NCI-H2107 treated with DMSO at 0.1 percent for 48 hours (cell line): ENCODE measurements around the gene ADAM19.

Experiments used
- DNase-seq: peaks from one replicate; lab custom pipeline; 2025; ENCODE audit not compliant: unreplicated experiment; lab: John Stamatoyannopoulos, UW

Gene ADAM19

DNA sequence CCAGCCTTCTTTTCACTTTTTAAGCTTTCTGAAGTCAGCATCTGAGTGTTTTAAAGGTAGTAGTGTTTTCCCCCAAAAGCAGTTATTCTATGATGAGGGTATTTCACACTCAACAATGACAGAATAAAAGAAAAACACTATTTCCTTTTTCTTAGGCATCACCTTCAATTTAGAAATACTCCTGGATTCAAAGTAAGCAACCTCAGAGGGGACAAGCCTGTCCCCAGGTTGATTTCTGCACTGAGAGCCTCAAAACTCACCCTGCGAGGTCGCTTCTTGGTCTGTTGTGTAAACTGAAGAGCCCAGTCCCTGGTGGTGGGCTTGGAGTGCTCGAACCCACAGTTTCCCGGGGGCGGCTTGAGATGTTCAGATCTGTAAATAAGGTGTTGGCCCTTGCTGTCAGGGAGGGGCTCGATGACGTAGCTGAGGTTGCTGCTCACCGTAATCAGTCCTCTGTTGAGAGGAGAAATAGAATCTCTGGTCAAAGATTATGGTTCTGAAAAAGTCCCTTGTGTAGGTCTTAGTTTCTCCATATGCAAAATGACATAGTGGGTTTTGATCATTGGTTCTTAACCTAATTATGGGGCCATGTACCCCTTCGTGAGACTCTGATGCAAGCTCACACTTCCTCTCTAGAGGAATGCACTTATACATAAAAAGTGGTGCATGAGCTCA, 55.9 kb downstream of the ADAM19 start:
- no peak for DNase-seq

DNA sequence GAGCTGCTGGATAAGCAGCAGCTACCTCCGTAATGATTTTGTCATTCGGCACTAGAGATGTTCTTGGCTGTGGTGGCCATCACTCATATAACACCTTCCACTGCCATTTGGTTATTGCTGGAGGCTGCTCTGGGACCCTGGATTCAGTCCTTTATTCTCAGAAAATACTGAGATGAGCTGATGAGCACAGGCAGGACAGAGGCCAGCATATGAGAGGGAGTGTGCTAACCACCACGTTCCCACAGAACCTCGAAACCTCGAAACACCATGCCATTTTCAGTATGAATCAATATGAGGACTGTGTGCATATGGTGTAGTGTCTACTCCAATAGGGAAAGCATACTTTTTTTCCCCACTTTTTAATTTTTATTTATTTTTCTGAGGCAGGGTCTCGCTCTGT, 56.6 kb downstream of the ADAM19 start:
- DNase-seq = no peak

DNA sequence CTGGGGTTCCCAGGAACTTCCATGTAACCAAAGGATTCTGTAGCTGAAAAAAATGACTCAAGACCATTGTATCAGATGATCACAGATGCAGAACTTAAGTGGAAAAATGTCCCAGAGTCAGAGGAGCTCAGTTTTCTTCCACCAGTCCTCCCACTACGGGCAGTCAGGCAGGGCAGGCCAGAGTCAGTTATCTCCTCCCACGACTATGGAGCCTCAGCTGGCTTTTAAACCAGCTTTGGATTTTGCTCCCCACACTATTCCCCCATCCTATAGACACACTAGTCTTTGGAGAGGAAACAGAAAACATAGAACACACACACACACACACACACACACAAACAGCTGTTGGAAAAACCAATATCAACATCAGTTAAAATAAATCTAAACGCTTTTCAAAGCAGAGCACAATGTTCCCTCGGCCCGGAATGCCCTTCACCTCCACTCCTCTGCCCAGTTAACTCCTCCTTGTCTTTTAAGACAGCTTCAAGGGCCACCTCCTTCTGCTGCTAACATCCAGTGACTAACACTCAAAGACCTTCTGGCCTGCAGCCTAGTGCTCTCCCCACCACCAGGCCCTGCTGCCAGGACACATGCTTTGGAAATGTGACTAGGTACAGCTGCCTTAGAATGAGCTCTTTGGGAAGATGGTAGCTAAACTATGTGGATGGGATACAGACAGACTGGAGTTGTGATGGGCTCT, 58.8 kb downstream of the ADAM19 start:
- DNase-seq = no peak

DNA sequence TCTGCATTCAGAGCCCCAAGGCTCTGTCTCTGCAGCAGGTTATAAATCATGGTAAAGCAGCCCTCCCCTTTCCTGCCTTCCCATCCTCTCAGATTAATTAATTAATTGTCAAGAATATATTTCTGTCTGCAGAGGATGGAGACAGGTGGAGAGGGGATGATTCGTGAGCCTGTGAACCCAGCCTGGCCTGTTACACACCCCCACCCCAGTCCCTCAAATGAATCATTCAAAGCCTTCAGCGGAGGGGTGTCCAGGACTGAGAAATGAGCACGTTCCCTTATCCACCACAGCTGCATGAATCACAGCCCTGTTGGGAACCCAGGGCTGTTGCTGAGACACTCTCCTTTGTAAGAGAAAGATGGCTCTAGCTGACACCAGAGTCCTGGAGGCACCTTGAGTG, 59.6 kb downstream of the ADAM19 start:
- DNase-seq = no peak

DNA sequence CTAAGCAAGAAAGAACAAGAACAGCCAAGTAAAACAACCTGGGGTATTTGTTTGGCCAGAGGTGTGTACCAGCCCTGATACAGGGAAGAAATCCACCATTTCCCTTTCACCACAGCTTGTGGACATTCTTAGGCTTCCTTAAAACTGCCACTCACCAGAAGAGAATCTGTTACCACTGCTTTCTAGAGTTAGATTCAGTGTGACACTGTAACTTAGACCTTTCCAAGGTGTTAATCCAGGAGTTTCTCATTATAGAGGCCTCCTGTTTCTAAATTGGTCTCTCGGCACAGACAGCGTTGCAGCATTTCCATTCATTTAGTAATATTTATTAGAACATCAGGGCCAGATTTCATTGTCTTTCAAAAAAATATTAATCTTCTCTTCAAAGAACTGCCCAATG, 60.6 kb downstream of the ADAM19 start:
- DNase-seq = no peak

DNA sequence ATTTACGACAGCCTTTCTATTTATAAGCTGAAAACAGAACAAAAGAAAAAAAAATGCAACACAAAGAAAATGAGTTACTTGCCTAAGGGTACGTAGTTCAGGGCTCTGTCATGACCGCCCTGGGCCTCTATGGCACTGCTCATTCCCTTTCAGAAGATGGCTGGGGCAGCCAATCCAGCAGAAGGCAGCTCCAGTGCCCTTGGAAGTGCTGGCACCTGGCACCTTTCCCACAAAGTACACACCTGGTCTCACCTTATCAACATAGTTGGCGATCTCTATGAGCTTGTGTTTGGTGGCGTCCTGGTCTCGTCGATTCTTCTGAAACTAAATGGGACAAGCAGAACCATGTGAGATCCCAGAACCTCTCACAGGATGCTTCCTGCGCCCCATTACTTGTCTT, 62.4 kb downstream of the ADAM19 start:
- no peak for DNase-seq

DNA sequence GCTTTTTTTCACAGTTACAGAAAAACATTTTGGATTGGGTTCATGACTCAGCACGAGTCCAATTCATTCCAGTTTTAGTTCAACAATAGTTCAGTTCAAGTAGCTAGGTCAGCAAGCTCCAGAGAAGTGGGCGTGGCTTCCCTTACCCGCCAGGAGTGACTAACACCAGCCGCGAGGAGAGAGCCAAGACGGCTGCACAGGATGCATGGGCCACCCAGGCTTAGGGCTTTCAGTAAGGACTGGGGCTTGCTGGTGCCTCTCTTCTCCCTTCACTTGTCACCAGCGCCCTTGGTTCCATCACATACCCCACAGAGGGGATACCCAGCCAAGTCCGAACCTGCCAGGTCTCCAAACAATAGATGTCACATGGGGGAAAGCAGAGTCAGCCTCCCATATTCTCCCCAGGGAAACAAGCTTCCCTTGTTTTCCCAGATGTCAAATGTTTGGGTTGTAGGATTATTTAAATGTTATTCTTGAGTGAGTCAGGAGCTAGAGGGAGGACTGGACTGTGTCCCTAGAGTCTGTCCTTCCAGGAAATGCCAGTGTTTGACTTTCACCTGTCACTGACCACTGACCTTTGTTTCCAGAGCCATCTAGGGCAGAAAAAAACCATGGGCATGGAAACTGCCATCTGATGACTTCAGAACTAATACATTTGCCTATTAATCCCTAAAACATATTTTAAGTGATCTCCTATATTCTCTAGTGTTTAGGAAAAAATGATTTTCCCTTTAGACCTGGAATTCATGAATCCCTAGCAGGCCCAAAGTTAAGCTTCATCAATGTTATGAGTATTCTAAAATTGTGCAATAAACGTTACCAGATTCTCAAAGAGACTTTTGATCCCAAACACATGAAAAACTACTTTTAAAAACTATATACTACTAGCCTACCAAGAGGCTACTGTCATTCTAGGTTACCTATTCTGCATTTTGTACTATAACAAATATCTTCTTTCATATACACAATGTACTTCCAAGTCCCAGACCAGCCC, 63.6 kb downstream of the ADAM19 start:
- no peak for DNase-seq

DNA sequence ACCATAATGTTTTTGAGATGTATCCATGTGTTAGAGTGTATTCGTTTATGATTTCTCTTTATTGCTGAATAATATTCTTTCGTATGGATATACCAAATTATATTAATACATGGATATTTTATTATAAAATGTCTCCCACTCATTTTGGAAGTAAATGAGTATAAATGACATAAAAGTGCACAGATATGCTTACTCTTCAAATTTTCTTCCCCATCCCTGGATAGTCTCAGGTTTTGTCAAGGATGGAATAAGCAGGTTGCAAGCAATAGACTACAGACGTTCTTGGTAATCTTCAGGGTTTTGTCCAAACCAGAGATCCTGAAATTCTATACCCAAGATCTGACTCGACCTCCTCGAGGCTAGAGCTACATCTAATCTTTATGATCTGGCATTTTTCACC, 64.9 kb downstream of the ADAM19 start:
- no peak for DNase-seq

DNA sequence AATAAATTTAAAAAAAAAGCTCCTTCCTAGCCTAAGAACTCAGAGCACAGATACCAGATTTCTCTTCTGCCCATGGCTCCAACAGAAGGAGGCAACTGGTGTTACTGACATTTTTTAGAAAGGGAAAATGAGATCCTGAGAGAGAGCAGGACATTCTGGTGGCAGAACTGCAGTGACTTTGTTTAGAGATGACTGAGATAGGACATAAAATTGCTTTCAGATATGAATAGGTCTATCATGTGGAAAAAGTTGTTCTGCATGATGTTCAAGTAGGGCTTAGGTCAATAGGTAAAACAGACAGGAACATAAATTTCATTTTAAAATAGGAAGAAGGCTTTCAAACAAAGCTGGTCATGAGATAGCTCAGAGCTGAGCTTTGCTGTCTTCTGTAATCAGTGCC, 66.0 kb downstream of the ADAM19 start:
- no peak for DNase-seq

DNA sequence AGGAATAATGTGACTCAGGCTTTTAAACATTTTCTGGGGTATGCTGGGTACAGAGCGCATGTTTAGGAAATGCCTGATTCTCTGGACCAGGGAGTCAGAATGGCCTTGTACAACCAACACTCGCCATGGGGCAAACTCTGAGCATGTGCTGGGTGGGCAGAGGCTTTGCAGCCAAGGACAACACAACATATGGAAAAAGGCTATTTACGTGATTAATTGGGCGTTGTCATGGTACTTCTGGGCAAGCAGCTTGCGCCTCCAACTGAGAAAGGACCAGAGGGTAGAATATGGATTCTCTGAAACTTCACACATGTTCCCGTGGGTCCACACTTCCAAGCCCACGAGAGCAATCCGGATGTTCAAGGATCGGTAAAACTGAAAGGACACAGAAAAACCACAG, 66.5 kb downstream of the ADAM19 start:
- no peak for DNase-seq

DNA sequence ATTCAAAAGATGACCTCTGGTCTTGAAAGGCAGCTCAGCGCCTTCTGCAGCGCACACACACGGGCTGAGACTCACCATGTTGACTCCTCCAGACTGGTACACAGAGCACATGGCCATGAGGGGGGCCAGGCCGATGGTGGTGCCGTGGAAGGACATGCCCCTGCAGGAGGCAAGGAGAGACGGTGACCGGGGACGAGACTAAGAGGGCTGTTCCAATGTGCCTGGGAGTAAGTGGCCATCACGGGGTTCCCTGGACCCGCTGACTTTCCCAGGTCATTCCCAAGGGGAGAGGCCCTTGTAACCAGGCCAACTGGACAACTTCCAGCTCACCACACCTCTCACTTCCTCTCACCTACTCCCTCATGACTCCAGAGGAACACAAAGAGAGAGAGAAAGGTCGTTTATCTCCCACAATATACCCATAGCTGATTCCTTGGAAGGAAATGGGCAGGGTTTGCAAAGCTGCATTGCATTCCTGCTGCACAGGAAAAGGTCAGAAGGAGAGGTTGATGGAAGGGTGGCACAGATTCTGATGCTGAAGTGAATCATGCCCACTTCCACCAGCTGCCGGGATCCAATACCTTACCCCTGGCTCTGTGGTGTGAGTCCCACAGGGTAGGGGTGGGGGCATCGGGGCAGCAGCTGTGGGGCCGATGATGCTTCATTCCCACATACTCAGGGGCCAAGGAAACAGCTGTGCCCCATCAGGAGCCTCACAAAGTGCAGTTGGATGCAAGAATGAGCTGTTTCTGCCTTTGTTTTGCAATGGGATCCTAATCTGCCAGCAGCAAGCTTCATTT, 68.4 kb downstream of the ADAM19 start:
- DNase-seq = no peak

DNA sequence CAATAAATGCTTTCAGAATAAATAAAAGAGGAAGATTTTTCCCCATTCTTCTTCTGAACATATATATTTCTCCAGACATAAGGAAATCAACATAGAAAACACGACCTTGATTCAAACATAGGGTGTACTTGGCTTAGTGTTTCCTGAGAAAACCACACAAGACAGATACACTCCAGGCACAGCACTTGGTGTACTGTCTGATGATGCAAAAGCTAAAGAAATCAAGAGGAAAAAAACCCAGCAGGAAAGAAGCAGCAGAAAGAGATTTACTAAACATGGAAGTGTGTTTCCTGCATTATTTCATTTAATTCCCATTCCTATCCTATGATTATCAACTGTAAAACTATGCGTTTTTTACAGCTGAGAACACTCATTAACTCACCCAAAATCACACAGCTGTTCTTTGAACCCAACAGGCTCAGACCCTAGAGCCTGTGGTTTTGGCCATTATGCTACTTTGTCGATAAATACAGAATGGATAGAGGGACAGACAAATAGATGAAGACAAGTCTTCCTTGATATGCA, 69.4 kb downstream of the ADAM19 start:
- DNase-seq = no peak

DNA sequence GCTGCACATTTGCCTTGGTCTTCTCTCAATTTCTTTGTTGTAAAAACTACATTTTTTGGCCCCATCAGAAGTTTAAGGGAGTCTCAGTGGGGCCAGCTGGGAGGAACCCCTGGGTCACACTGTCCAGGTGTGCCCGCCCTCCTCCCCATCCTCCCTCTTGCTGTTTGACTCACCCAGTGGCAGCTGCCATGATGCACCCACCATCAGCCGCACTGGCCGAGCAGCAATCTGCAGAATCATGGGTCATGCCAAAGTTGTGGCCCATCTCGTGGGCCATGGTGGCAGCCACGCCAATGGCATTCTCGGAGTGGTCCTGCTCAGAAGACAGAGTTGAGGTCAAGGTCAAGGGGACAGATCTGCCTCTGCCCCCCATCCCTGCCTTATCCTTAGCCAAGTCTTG, 70.1 kb downstream of the ADAM19 start:
- DNase-seq = no peak

DNA sequence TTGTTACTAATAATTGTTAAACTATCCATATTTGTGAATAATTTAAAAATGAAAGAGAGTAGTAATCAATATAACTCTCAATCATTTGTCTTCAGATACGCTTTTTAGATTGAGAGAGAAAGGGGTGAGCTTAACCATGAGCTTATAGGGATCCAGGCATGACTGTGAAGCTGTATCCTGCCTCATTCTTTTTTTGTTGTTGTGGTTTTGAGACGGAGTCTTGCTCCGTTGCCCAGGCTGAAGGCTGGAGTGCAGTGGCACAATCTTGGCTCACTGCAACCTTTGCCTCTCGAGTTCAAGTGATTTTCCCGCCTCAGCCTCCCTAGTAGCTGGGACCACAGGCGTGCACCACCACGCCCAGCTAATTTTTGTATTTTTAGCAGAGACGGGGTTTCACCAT, 71.5 kb downstream of the ADAM19 start:
- no peak for DNase-seq

DNA sequence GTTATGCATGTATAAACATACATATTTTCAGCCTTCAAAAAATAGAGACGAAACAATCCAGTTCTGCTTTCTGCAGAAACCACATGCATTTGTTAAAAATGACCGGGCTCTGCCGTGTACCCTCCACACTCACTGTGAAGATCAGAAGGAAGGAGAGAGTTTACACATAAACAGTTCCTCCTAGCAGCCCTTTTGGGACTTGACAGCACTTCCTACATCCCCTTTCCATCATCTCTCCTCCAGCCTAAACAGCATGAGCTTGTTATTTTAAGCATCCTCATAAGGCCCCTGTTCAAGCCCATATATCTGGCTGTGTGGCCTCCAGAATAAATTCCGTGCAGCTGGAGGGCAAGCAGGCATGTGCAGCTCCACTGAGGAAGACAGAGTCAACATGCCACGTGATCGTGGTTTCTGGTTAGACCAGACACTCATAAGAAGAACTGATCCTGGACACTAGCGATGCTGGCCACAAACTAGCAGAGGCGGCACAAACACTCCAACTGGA, 73.4 kb downstream of the ADAM19 start:
- no peak for DNase-seq

DNA sequence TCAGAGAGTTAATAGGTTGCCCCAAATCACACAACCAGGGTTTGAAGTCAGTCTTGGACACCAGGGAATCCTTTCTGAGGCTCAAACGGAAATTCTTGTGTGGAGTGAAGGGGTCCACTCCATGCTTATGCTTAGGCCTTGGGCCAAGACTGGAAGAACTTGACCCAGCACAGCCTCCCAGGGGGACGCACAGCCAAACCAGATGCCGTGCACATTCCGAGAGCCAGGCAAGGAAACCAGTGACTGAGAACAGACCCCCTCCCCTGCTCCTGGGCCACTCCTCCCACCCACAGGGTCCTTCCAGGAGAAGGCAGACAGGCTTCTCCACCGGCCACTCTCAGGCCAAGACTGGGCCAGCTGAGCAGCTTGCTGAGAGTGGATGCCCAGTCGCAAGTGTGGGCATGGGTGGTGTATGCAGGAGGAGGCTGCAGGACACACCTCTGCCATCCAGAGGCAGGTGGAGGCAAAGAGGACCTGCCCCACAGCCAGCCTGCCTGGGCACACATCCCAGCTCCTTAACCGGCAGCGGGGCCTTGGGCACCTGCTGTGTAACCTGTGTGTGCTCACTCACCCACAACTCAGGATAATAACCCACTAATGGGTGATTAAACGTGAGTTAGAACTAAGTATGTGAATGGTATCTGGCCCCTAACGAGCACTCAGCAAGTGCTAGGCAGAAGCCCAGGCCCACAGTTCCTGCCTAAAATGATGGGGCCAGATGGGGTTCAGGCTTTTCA, 77.5 kb downstream of the ADAM19 start:
- no peak for DNase-seq

DNA sequence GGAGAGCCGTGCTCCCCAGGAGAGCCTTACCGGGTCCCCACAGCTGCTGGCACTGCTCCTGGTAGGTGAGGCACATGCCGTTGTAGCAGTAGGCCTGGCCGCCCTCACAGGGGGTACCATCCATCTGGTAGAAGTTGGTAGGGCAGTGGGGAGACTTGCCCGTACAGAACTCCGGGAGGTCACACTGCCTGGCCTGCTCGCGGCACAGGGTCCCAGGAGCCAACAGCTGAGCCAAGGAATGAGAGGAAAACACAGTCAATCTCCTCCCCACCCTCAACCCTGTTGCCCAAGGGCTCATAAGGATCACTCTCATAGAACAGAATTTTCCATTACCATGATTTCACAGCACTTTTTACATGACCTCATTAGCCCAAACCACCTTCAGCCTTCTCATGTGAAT, 78.7 kb downstream of the ADAM19 start:
- no peak for DNase-seq

DNA sequence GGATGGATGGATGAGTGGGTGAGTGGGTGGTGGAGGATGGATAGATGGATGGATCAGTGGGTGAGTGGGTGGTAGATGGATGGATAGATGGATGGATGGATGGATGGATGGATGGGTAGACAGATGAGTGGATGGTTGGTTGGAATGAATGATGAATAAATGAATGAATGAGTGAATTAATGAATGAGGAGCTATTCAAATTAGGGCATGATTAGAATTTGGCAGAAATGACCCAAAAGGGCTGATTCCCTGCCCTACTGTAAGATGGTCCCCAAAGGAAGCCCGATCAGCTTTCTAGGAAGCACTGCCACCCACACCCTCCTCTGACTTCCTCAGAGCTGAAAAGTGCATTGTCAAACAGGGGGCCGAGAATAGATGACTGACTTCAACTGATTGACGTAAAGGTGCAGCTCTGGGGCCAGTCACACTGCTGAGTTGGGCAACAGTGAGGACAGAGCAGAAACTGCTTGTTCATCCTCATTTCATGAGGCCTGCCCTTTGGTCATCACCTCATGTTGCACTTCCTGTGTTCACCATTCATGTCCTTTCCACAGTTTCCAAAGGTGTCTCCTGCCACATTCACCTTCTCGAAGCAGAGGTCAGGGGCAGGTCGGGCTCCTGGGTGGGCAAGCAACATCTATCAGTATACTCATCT, 81.3 kb downstream of the ADAM19 start:
- no peak for DNase-seq

DNA sequence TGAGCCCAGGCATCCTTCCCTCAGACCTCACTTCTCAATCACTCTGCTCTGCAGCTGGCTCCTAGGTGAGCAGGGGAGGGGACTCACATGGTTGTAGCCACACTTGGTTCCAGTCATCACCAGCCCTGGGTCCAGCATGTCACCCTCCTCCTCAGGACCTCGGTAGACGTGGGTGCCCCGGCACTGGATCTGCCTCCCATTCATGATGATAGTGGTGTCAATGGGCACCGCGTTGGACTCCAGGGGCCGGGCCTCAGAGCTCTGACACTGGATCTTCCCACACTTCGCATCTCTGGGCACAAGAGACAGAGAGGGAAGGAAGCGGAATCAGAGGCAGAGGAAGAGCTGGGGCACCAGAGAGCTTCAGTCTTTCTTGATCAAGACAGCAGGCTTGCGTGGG, 82.7 kb downstream of the ADAM19 start:
- DNase-seq = no peak
